GM12865 (cell line): ENCODE data around the gene PPP2R3A.

Experiments used
- DNase-seq: peaks from one replicate; pipeline ENCODE4 v3.0.0; 2010; ENCODE audit warnings: low read depth
- H3K4me3 ChIP-seq: 2 replicates; pipeline ENCODE4 v1.5.1; 2011; ENCODE audit warnings: mild to moderate bottlenecking, low read depth, low read length, control low read depth
- TF ChIP-seq, protein P1 (sequence below): IDR thresholded peaks from 2 replicates; pipeline ENCODE4 v1.5.1; 2011; ENCODE audit warnings: low read length, control low read depth, low read depth, inconsistent platforms; ENCODE audit not compliant: insufficient read depth; ENCODE audit errors: missing control alignments

Gene PPP2R3A

DNA sequence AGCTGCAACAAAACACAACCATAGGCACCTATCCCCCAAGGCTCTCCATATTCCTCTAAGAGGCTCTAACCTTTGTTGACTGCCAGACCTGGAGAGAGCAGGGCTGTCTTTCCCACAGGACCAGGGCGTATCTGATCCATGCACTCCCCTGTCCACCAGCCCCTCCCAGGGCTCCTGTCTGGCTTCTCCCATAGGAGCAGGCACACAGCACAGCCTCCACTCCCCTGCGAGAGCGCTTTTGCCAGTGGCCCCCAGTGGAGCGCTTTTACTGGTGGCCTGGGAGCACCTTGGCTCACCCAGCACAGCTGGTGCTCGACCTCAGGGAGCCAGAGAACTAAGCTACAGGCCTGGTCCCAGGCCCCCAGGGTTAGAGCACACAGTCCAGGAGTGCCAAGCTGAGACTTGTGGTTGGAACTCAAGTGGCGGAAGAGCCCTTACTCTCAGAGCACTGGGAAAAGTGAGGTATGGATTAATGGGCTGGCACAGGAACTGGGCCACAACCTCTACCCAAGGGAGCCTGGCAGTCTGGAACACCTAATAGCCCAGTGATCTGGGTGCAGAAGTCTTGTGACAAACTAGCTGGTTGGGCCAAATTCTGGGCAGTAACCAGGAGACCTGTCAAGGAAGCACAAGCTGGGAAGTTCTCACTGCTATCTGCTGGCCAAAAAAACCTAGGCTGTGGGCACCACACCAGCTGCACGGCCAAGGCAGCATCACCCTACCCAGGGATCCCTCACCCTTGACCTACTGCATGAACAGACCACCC, 79.6 kb downstream of the PPP2R3A start:
- no peak overlapping the region for H3K4me3 ChIP-seq
- no peak for DNase-seq
- TF ChIP-seq, protein P1, sequence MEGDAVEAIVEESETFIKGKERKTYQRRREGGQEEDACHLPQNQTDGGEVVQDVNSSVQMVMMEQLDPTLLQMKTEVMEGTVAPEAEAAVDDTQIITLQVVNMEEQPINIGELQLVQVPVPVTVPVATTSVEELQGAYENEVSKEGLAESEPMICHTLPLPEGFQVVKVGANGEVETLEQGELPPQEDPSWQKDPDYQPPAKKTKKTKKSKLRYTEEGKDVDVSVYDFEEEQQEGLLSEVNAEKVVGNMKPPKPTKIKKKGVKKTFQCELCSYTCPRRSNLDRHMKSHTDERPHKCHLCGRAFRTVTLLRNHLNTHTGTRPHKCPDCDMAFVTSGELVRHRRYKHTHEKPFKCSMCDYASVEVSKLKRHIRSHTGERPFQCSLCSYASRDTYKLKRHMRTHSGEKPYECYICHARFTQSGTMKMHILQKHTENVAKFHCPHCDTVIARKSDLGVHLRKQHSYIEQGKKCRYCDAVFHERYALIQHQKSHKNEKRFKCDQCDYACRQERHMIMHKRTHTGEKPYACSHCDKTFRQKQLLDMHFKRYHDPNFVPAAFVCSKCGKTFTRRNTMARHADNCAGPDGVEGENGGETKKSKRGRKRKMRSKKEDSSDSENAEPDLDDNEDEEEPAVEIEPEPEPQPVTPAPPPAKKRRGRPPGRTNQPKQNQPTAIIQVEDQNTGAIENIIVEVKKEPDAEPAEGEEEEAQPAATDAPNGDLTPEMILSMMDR: no peak

DNA sequence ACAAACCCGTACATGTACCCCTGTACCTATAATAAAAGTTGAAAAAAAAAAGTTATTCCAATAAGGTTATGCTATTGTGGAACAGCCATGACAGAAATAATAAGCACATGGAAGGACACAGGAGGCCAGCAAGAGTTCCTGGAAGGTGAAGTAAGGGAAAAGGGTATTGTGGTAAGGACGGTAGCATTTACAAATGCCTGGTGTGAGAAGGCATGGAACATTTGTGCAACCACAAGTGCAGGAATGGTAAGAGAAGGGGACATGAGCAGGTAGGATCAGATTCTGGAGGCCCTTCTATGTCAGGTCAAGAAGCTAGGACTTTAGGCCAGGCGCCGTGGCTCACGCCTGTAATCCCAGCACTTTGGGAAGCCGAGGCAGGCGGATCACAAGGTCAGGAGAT, 82.5 kb downstream of the PPP2R3A start:
- TF ChIP-seq, protein P1: no peak
- H3K4me3 ChIP-seq: no peak overlapping the region
- no peak for DNase-seq

DNA sequence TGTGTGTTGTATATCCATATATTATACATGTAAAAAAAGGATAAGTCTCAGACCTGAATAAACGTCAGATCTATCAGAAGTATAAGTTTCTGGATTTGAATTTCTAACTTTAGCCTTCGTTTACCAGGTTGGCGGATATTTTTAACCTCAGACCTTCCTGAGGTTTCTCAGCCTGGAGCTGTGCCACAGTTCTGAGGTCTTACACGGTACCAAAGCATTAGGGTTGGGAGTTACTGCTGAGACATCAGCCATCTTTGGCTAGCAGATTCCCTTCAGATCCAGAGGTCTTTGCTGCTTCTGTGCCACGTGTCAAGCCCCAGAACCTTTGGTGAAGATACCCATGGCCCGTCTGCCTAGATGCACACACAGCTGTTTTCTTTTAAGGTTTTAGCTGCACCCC, 84.7 kb downstream of the PPP2R3A start:
- DNase-seq: no peak
- TF ChIP-seq, protein P1: no peak
- H3K4me3 ChIP-seq: no peak overlapping the region

DNA sequence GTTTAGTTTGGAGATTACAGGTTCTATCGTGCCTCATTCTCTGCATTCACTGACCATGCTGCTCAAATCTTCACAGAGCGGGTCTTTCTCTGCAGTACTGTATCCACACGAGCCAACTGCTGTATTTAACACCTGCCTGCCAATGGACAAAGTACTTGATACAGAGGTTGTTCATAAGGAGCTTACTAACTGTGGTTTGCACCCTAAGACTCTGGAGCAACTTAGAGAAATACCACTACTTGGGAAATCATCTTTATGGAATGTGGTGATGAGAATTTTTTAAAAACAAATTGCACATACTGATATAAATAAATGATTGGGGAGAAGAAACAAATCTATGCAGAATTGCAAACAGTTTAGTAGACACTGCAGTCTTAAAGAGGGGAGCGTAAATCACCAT, 90.0 kb downstream of the PPP2R3A start:
- H3K4me3 ChIP-seq: no peak overlapping the region
- no peak for DNase-seq

DNA sequence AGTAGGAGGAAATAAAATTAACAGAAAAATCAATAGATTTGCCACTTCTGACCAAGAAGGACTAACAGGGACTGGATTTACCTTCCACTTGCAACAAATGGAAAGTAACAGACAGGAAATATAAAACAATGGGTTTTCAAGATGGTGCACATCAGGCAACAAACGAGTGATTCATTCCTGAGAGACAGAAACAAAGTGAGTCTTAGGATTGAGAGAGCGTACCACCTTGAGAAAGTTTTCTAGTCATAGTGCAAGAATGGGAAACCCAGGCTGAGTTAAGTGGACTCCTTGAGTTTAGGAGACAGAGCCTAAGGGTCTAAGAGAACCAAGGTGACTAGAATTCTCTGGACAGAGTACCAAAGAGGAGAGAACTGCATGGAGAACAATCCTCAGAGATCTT, 101.7 kb downstream of the PPP2R3A start:
- TF ChIP-seq, protein P1: no peak
- H3K4me3 ChIP-seq: no peak overlapping the region
- DNase-seq: no peak

More for the DNA sequence above, 90.0 kb downstream of the PPP2R3A start:
- TF ChIP-seq, protein P1: no peak

DNA sequence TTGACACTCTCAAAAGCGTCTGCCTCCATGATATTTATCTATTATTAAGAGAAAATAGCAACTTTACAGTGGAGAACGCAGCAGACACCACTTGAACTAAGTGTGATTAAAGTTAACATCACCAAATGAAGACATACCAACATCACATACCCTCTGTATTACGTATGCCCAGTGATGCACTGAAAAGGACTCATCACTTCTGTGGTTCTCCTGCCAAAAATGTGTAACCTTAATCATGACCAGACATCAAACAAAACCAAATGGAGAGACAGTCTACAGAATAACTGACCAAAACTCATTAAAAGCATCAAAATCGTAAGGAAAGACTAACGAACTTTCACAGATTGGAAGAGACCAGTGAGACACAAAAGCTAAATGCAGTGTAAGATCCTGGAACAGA, 103.2 kb downstream of the PPP2R3A start:
- no peak overlapping the region for H3K4me3 ChIP-seq
- no peak for DNase-seq
- TF ChIP-seq, protein P1: no peak

DNA sequence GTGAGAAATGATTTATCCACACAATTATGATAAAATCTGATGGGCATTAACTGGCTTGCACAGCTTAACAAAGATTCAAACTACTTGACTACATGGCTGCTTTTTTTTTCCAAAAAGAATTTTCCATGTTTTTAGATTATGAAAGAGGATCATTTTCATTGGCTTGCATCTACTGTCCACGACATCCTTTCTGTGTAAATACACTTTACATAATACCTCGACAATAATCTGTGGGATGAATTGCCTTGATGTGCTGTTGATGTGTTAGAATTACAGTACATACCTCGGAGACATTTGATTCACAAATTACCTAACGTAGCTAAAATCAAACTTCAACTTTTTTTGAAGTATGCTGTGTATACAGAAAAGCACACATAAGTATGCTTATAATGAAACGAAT, 104.4 kb downstream of the PPP2R3A start:
- H3K4me3 ChIP-seq: no peak overlapping the region
- no peak for DNase-seq
- TF ChIP-seq, protein P1: no peak
